HL-60/S4 treated with phorbol 12-myristate 13-acetate at 8.2 ng/mL for 4 days and 3 days (cell line): ENCODE results near the gene TAGLN2.

Source experiments
- in situ Hi-C: fragments of 300-500 bp; cut with MboI; formaldehyde crosslinking; loops from 2 replicates; pipeline ENCODE4 v1.15.0; 2022; ENCODE audit warnings: low sequenced_read_pairs

Gene TAGLN2

GRCh38 chr1:159923203-159924024, 1.9 kb downstream of the TAGLN2 start:
- in situ Hi-C loops: no loop called here

DNA sequence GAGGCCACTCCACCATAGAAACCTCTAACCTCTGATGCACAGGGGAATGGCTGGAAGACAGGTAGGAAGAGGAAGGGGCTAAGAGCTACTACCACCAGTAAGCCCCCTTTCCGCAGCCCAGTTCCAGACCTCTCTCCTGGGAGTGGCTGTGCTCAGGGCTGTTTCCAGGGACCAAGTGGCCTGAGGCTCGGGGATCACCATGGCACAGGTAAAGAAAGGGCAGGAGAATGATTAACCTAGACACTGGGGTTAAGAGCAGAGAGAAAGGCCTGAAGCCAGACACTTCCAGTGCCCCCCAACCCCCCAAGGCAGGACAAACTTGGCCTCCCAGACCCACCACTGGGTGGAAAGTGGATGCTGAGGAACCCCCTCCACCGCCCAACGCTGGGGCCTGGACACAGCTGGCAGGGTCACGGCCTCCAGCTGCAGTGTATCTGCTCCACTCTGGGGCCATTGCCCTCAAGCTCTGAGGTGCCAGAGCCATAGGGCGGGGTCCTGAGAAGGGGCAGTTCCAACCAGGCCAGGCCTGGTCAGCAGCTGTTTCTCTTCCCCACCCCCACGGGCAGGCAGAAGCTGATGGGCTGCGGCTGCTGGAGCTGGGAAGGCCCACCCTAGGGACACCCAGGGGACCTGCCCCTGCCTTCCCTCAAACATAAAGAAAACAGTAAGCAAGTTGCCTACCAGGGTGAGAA, 2.6 kb downstream of the TAGLN2 start:
- in situ Hi-C loops: no loop called here

DNA sequence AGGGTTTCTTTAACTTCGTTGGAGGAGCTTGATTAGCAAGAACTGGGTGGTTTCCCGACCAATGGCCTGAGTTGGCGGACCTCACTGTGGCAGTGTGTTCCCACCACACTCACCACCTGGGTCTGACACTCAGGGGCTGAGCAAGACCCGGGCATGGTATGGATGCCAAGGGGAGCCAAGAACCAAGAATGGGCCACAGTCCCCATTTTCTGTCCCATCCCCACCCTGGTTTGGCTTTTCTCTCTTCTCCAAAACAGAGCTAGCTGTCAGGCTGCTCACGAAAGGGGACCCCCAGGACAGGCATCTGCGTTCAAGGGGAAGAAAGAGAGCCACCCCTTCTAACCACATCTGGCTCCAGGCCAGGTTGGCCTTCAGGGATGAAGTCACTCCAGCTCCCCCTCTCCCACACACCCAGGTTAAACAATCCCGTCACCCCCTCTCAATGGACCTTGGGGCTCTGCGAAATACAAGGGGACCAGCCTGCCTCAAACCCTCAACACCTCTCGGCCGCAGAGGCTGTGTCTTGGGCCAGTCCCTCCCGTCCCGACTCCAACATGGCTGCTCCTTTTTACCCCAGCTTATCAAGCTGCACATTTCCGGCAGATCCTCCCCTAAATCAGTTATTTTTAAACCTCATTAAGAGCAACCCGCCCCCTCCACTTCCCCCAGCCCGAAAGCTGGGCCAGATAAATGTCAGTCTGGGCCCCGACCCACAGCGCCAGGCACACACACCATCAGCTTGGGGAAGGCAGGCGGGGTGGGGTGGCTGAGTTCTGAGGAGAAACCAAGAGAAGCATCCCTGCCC, 3.4 kb downstream of the TAGLN2 start:
- in situ Hi-C loops: no loop called here

DNA sequence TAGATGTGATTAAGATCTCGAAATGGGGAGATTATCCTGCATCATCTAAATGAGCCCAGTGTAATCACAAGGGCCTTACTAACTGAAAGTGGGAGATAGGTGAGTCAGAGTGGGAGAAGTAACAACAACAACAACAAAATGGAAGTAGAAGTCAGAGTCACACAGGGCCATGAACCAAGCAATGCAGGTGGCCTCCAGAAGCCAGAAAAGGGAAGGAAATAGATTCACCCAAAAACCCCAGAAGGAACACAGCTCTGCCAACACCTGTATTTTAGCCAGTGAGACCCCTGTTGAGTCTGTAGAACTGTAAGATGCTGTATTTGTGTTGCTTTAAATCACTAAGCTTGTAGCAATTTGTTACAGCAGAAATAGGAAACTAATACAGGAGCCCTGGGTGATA, 4.1 kb downstream of the TAGLN2 start:
- in situ Hi-C loops: no loop called here

DNA sequence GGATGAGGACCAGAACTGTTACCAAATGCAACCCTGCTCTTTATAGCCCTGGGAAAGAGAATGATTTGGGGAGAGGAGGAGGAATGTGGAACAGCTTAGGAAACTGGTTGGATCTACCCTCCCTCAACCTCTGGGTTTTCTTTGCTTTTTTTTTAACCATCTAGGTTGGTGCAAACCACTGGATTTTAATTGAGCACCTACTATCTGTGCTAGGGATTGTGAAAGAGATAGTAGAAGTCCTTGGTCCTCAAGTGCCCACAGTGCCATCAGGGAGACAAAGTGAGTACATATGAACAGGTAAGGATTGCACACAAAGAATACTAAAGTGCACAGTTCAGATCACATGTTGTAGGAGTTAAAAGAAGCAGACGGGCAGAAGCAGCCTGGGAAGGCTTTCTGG, 4.7 kb downstream of the TAGLN2 start:
- in situ Hi-C loops: no loop called here

DNA sequence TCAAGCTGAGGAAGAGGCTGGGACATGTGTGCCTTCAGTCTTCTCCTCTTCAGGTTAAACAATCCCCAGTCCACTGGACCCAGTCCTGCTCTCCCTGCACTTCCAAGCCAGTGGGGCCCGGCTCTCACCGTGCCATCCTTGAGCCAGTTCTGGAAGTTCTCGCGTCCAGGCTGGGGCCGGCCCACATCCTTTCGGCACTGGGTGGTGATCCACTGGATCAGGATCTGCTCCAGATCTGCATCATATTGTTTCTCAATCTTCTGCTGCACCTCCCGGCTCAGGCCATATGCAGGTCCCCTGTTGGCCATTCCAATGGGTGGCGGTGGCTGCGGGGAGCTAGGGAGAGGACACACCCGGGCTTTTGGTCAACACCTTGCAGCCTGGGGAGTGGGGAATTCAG, 5.1 kb downstream of the TAGLN2 start:
- in situ Hi-C loops: no loop called here

DNA sequence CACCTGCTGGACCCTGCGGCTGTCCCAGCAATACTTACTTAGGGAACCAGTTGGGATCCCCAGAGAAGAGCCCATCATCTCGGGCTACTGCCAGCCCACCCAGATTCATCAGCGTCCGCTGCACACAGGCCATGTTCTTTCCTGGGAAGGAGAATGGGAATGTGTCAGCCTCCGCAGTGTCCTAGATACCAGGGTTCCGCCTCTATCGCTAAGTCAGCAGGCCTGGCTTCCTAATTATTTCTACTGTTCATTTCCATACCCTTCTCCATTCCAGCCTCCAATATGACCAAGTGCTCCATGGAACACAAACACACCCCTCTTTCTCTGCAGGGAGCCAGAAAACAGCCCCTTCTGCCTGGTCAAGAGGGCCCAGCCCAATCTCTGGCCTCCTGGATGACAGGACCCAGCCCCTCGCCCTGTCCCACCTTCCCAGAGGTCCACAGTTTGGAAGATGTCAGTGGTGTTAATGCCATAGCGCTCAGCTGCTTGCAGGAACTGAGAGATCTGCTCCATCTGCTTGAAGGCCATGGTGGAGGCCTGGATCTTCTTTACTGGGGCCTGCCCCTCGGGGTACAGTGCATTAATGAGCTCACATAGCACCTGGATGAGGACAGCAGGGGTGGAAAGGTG, 6.0 kb downstream of the TAGLN2 start:
- in situ Hi-C loops: no loop called here

DNA sequence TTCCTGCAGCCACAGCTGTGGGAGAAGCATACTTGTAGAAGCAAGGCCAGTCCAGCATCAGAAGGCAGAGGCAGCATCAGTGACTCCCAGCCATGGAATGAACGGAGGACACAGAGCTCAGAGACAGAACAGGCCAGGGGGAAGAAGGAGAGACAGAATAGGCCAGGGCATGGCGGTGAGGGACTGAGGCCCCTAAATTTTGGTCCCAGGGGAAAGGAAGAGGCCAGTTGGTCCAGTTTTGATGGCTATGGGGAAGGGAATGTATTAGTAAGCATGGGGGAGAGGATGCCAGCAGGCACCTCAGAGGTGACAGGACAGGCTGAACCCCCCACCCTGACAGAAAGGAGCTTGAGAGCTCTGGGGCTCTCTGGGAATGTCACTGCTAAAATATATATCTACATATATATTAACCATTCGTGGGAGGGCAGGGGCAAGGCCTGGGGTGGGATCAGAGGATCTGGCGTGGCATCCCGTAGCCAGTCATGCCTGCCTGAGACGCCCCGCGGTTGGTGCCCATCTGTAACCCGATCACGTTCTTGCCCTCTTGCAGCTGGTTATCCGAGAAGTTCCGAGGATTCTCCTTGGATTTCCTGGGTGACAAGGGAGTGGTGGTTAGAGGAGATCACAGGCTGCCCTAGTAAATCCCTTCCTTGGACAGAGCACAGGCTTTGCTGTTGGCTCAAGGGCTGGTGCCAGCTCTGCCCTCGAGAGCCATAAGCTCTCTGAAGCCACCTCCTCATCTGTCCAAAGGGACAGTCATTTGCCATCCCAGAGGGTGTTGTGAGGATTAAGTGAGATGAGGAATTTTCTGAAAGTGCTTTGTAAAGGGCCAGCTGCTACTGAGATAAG, 6.7 kb downstream of the TAGLN2 start:
- in situ Hi-C loops: no loop called here

- in situ Hi-C loops: no loop called here
These were observed 7.6 kb downstream of the TAGLN2 start for GRCh38 chr1:159917533-159918351.

DNA sequence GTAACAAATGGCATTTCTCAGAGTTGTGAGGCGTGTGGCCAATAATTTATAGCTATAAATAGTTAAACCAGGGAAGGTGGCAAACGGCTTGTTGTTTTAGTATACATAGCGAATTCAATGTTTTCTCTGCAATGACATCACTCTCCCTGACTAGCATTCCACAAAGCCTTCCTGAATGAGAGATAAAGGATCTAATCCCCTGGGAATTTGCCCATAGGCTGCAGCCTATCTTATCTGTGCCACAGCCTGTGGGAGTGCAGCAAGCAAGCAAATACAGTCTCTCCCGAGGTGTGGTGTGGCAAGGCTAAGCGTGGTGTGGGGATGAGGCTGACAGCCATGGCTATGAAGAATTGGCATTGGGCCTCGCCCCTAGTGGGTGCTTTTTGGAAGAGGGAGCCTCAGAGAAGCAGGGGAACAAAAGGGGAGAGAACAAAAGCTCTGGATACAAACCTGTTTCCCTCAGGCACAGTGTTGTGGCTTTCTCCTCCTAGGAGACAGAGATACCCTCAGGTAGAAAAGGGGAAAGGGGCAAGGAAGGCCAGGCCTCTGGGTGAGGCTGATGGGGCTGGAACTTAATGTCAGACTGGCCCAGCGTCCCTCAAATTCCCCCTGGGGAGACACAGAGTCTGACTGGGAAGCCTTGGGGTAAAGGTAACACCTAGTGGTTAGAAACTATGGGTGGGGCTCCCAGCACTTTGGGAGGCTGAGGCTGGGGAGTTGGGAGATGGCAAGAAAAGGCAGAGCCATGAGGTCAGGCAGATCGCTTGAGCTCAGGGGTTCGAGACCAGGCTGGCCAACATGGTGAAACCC, 8.9 kb downstream of the TAGLN2 start:
- in situ Hi-C loops: no loop called here

- in situ Hi-C loops: no loop called here
These were observed 9.6 kb downstream of the TAGLN2 start for GRCh38 chr1:159915571-159916241.

DNA sequence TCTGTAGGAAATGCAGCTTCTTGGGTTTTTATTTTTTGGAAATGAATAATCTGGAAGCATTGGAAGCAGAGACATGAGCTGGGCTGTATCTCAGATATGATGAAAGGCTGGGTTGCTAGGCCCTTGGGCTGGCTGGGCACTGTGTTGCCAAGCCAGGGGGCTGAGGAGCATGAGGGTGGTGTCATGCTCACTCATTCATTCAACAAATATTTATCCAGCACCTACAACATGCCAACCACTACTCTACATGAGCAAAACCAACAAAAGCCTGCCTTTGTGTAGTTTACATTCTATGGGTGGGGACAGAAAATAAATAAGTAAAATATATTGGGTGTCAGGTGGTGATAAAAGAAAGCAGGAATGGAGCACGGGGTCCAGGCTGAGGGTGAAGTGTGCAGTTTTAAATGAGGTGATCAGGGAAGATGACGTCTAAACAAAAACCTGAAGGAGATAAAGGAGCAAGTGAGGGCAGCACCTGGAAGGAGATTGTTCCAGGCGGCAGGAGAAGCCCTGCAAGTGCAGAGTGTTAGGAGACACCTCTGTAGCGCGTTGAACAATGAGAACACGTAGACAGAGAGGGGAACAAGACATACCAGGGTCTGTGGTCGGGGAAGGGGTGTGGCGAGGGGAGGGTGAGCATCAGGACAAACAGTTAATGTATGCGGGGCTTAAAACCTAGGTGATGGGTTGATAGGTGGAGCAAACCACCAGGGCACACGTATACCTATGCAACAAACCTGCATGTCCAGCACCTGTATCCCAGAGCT, 10.9 kb downstream of the TAGLN2 start:
- in situ Hi-C loops: no loop called here

- in situ Hi-C loops: no loop called here
These were observed 11.7 kb downstream of the TAGLN2 start for GRCh38 chr1:159913451-159914192.

DNA sequence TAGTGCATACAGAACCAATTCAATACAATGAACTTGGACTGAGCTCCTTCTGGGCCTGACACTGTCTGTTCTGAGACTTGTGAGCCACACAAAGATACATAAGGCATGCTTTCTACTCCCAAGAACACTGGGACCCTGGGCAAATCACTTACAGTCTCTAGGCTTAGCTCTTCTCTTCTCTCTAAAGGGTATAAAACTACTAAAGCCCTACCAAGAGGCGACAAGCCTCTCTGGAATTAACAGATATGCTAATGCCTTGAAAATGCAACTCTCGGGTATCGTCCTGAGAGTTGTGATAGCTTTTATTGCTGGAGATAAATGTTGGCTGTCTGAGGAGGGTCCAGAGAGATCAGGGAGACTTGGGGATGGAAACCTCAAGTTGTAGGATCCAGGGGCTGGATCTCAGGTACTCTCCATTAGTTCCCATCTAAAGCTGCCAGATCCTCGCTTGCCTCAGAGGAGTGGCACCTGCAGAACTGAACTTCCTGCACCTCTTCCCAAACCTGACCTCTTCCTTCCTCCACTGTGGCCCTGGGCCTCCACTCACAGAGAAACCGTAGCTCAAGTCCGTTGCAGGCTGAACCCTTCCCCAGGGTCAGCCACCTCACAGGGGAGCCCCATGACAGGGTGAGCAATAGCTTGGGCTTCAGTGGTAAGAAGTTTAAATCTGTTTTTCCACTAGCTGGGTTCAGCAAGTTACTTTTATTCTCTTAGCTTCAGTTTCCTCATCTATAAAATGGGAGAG, 13.8 kb downstream of the TAGLN2 start:
- in situ Hi-C loops: no loop called here

- in situ Hi-C loops: no loop called here
These were observed 17.0 kb downstream of the TAGLN2 start for GRCh38 chr1:159908031-159908940.
